IMR-90 (cell line): ENCODE measurements around the gene SLC22A6. TPM values are rescaled to one million over a fixed set of nuclear protein-coding genes. Genes with fewer than 3 reads are reported as not detected.

Source experiments
- ATAC-seq: fragments of 200-7000 bp; cut with Tn5 transposase; 2 replicates; pipeline ENCODE4 v1.9.1; 2020; ENCODE audit warnings: low read depth, mild to moderate bottlenecking, moderate library complexity
- BruUV-seq: library from RNA; stranded (reverse); fragments of 400-500 nt; replicated peaks from 2 replicates; lab custom pipeline; 2021; lab: Mats Ljungman, UMichigan
- CTCF ChIA-PET: fragments of 300-600 bp; formaldehyde crosslinking; extraction: SDS; loops from one replicate; lab custom pipeline; 2021; ENCODE audit warnings: antibody characterized with exemption; lab: Yijun Ruan, JAX
- POLR2A ChIA-PET: fragments of 300-600 bp; sonication (Branson Sonifier 250); formaldehyde crosslinking; loops from one replicate; lab custom pipeline; 2022; ENCODE audit warnings: antibody characterized with exemption; ENCODE audit not compliant: unreplicated experiment; lab: Charles Lee
- DNase-seq: peaks from one replicate; pipeline ENCODE4 v3.0.0; 2013
- H2AFZ ChIP-seq: replicated peaks from 2 replicates; pipeline ENCODE3; 2013; ENCODE audit warnings: low read length, mild to moderate bottlenecking; ENCODE audit not compliant: poor library complexity
- H2AK5ac ChIP-seq: 2 replicates; pipeline ENCODE4 v1.6.1; 2013; ENCODE audit warnings: low read depth, low read length, inconsistent platforms
- H2AK9ac ChIP-seq: replicated peaks from 2 replicates; pipeline ENCODE3; 2013; ENCODE audit warnings: mild to moderate bottlenecking, low read depth, low read length, moderate library complexity; ENCODE audit not compliant: poor library complexity
- H2BK120ac ChIP-seq: 2 replicates; pipeline ENCODE4 v1.6.1; 2013; ENCODE audit warnings: low read depth, low read length, inconsistent platforms
- H2BK15ac ChIP-seq: 3 replicates; pipeline ENCODE4 v1.6.1; 2013; ENCODE audit warnings: low read depth, low read length, inconsistent platforms
- H2BK20ac ChIP-seq: 2 replicates; pipeline ENCODE4 v1.6.1; 2013; ENCODE audit warnings: low read depth, mild to moderate bottlenecking, inconsistent platforms, low read length, moderate library complexity
- H2BK5ac ChIP-seq: 2 replicates; pipeline ENCODE4 v1.6.1; 2013; ENCODE audit warnings: mild to moderate bottlenecking, low read depth, low read length, inconsistent platforms; ENCODE audit not compliant: poor library complexity, severe bottlenecking
- H3K14ac ChIP-seq: replicated peaks from 2 replicates; pipeline ENCODE4 v1.6.1; 2013; ENCODE audit warnings: low read depth, low read length, inconsistent platforms
- H3K18ac ChIP-seq: 2 replicates; pipeline ENCODE4 v1.6.1; 2013; ENCODE audit warnings: low read depth, low read length, control low read depth
- H3K23ac ChIP-seq: 2 replicates; pipeline ENCODE4 v1.6.1; 2013; ENCODE audit warnings: low read depth, low read length, inconsistent platforms
- H3K27ac ChIP-seq: 2 replicates; pipeline ENCODE4 v1.5.1; 2013; ENCODE audit warnings: mild to moderate bottlenecking, control low read depth, low read length; ENCODE audit not compliant: insufficient read depth
- H3K27me3 ChIP-seq: 2 replicates; pipeline ENCODE4 v1.6.1; 2013; ENCODE audit warnings: low read length; ENCODE audit not compliant: control insufficient read depth, insufficient read depth
- H3K36me3 ChIP-seq: 2 replicates; pipeline ENCODE4 v1.6.1; 2013; ENCODE audit warnings: low read length, mixed read lengths; ENCODE audit not compliant: control insufficient read depth, insufficient read depth
- H3K4ac ChIP-seq: 2 replicates; pipeline ENCODE4 v1.6.1; 2013; ENCODE audit warnings: low read depth, low read length, inconsistent platforms
- H3K4me1 ChIP-seq: 2 replicates; pipeline ENCODE4 v1.6.1; 2013; ENCODE audit warnings: low read length, mixed read lengths; ENCODE audit not compliant: control insufficient read depth, insufficient read depth
- H3K4me2 ChIP-seq: 2 replicates; pipeline ENCODE4 v1.6.1; 2013; ENCODE audit warnings: low read depth, mild to moderate bottlenecking, control low read depth, low read length, moderate library complexity
- H3K4me3 ChIP-seq: 2 replicates; pipeline ENCODE4 v1.5.1; 2013; ENCODE audit warnings: low read depth, mild to moderate bottlenecking, control low read depth, low read length, moderate library complexity; ENCODE audit not compliant: insufficient read depth
- H3K56ac ChIP-seq: 2 replicates; pipeline ENCODE4 v1.6.1; 2013; ENCODE audit warnings: low read length, inconsistent platforms; ENCODE audit not compliant: insufficient read depth; ENCODE audit errors: extremely low read depth
- H3K79me1 ChIP-seq, 2 experiments: 2 replicates each; pipeline ENCODE4 v1.6.1; 2013; ENCODE audit warnings: low read length in 2 of 2, inconsistent platforms in 1 of 2, low read depth in 1 of 2
- H3K9ac ChIP-seq: 2 replicates; pipeline ENCODE4 v1.6.1; 2013; ENCODE audit warnings: low read depth, low read length, control low read depth
- H3K9me1 ChIP-seq: 2 replicates; pipeline ENCODE4 v1.6.1; 2013; ENCODE audit warnings: low read length, inconsistent platforms; ENCODE audit not compliant: insufficient read depth
- H3K9me3 ChIP-seq: 2 replicates; pipeline ENCODE4 v1.6.1; 2013; ENCODE audit warnings: low read length; ENCODE audit not compliant: control insufficient read depth, insufficient read depth
- H4K20me1 ChIP-seq: 2 replicates; pipeline ENCODE4 v1.6.1; 2013; ENCODE audit warnings: low read length, inconsistent platforms; ENCODE audit not compliant: insufficient read depth
- H4K5ac ChIP-seq: 2 replicates; pipeline ENCODE4 v1.6.1; 2013; ENCODE audit warnings: mild to moderate bottlenecking, low read depth, low read length, control low read depth
- H4K8ac ChIP-seq, 2 experiments: 2 replicates each; pipeline ENCODE4 v1.6.1; 2013; ENCODE audit warnings: low read depth in 2 of 2, low read length in 2 of 2, control low read depth in 1 of 2, inconsistent platforms in 1 of 2
- H4K91ac ChIP-seq: 2 replicates; pipeline ENCODE4 v1.6.1; 2013; ENCODE audit warnings: low read depth, low read length, inconsistent platforms; ENCODE audit not compliant: insufficient read depth
- BHLHE40 ChIP-seq: fragments of 150-350 bp; IDR thresholded peaks from 2 replicates; pipeline ENCODE4 v1.6.1; 2016; ENCODE audit warnings: mild to moderate bottlenecking, low read depth, low read length
- CEBPB ChIP-seq: IDR thresholded peaks from 2 replicates; pipeline ENCODE4 v1.6.1; 2012; ENCODE audit warnings: low read depth, low read length, improper control_type of control experiment
- CHD1 ChIP-seq: IDR thresholded peaks from 2 replicates; pipeline ENCODE4 v1.6.1; 2012; ENCODE audit warnings: low read depth, low read length, improper control_type of control experiment
- FOS ChIP-seq: fragments of 150-350 bp; IDR thresholded peaks from 2 replicates; pipeline ENCODE4 v1.6.1; 2016; ENCODE audit warnings: low read depth, low read length
- MAZ ChIP-seq: IDR thresholded peaks from 2 replicates; pipeline ENCODE4 v1.6.1; 2012; ENCODE audit warnings: low read depth, mild to moderate bottlenecking, low read length, improper control_type of control experiment, moderate library complexity, borderline replicate concordance
- NFE2L2 ChIP-seq: fragments of 150-350 bp; IDR thresholded peaks from 2 replicates; pipeline ENCODE4 v1.6.1; 2016; ENCODE audit warnings: low read depth, mild to moderate bottlenecking, low read length
- POLR2A ChIP-seq: IDR thresholded peaks from 2 replicates; pipeline ENCODE4 v1.6.1; 2012; ENCODE audit warnings: mild to moderate bottlenecking, low read depth, low read length
- RCOR1 ChIP-seq: IDR thresholded peaks from 2 replicates; pipeline ENCODE4 v1.6.1; 2012; ENCODE audit warnings: mild to moderate bottlenecking, low read length, improper control_type of control experiment; ENCODE audit not compliant: insufficient replicate concordance
- RFX5 ChIP-seq: IDR thresholded peaks from 2 replicates; pipeline ENCODE4 v1.8.0; 2012; ENCODE audit warnings: low read depth, mild to moderate bottlenecking, low read length, moderate library complexity
- SMC3 ChIP-seq: fragments of 150-350 bp; IDR thresholded peaks from 2 replicates; pipeline ENCODE4 v1.6.1; 2016; ENCODE audit warnings: low read depth, mild to moderate bottlenecking, antibody characterized with exemption, low read length, moderate library complexity
- WGBS, 2 experiments: methylation state at CpG; one replicate each; pipeline versions ENCODE4 v1.1.5 to v1.1.7; 2013; ENCODE audit warnings: missing lambda C conversion rate in 2 of 2; ENCODE audit not compliant: insufficient read length in 1 of 2; ENCODE audit errors: extremely low coverage in 2 of 2; 5-methylcytosine and 5-hydroxymethylcytosine counted together
- dilution Hi-C: fragments of 300-500 bp; cut with HindIII; formaldehyde crosslinking; loops from one replicate; pipeline ENCODE4 v1.14.3; 2018; ENCODE audit warnings: low sequenced_read_pairs; ENCODE audit not compliant: unreplicated experiment
- in situ Hi-C: fragments of 300-500 bp; cut with MboI; formaldehyde crosslinking; loops from 3 replicates; pipeline ENCODE4 v1.14.3; 2019; ENCODE audit warnings: low sequenced_read_pairs, inconsistent platforms, mixed read lengths
- intact Hi-C: fragments of 100-400 bp; cut with micrococcal nuclease; formaldehyde crosslinking; loops from 2 replicates; pipeline ENCODE4 v1.10.0; 2022
- polyA plus RNA-seq, 3 experiments: library from polyadenylated mRNA; depleted of rRNA; stranded (reverse); fragments of >200 nt; gene quantifications; 2 replicates each; pipeline ENCODE4 v1.2.3, GENCODE V29; 2012; ENCODE audit warnings: low replicate concordance in 1 of 3
- total RNA-seq: library from RNA; depleted of rRNA; stranded (reverse); fragments of >200 nt; gene quantifications from 2 replicates; pipeline ENCODE4 v1.2.3, GENCODE V29; 2012
- TF ChIP-seq, protein P1 (sequence below): fragments of 150-350 bp; IDR thresholded peaks from 2 replicates; pipeline ENCODE4 v1.6.1; 2016; ENCODE audit warnings: low read depth, mild to moderate bottlenecking, low read length, moderate library complexity, borderline replicate concordance
- TF ChIP-seq, protein P2 (sequence below): conservative IDR thresholded peaks from 2 replicates; pipeline ENCODE4 v1.5.1; 2012; ENCODE audit warnings: mild to moderate bottlenecking, low read depth, low read length, improper control_type of control experiment

The SLC22A6 gene
- total and polyA plus RNA-seq, 2 of the 4 experiments (the other 2 are of a cell fraction) = not detected

DNA sequence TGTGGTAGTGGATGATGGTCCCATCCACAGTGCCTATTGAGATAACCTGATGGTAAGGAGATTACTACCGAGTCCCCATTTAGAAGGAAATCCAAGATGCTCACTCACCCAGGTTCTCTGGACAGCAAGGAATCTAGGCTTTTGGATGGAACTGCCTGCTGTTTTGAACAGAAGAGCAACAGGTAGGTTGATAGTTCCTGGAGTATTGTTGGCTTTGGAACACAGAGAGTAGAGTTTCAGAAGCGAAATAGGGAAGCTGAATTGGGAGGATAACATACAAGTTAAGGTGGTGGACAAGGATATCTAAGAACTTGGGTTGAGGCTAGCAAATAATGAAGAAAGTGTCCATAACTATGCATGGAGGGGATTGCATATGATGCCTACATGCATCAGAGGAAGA lies 27.6 kb downstream of the SLC22A6 start:
- no TSS peak for BruUV-seq
- POLR2A ChIA-PET = no interaction called here

More for the DNA sequence above, 27.6 kb downstream of the SLC22A6 start:
- CTCF ChIA-PET = no interaction called here
- Histone ChIP-seq H3K36me3 (no peaks in the 10 kb centered on the region), H3K14ac (no peak overlapping the region), H3K4me3 (no peak overlapping the region), H2BK15ac (no peak overlapping the region), H3K9ac (no peak overlapping the region), H2AK9ac (no peak overlapping the region), H3K79me1 (no peaks in the 10 kb centered on the region), H3K9me3 (no peaks in the 10 kb centered on the region), H3K23ac (no peak overlapping the region), H3K27me3 (peaks cover 2% of the 10 kb centered on the region; the same call in 1 of the 2 replicates), H2BK120ac (no peak overlapping the region), H2BK5ac (no peak overlapping the region), H3K4me2 (no peak overlapping the region), H3K18ac (no peak overlapping the region), H3K4ac (no peak overlapping the region), H4K20me1 (no peaks in the 10 kb centered on the region), H3K4me1 (peaks cover 2% of the 10 kb centered on the region; the same call in 1 of the 2 replicates), H3K9me1 (no peaks in the 10 kb centered on the region), H4K91ac (no peak overlapping the region), H3K56ac (no peak overlapping the region), H4K8ac (no peak overlapping the region), H2AK5ac (no peak overlapping the region), H4K5ac (no peak overlapping the region), H3K27ac (no peak overlapping the region), H2BK20ac (no peak overlapping the region), H2AFZ (no peak overlapping the region)
- WGBS, 2 experiments = 45% methylated on average over 1 of the region's 2 CpGs; no CpG with 5 or more reads in 1 of the 2 experiments
- DNase-seq (no peak), ATAC-seq (no peak)
- dilution Hi-C loops = no loop called here
- intact Hi-C loops = no loop called here
- in situ Hi-C loops = no loop called here
- TF ChIP-seq SMC3 (no peak), NFE2L2 (no peak), RFX5 (no peak), POLR2A (no peak), BHLHE40 (no peak), RCOR1 (no peak), MAZ (no peak), CEBPB (no peak), CHD1 (no peak), FOS (no peak)
- TF ChIP-seq, protein P1, sequence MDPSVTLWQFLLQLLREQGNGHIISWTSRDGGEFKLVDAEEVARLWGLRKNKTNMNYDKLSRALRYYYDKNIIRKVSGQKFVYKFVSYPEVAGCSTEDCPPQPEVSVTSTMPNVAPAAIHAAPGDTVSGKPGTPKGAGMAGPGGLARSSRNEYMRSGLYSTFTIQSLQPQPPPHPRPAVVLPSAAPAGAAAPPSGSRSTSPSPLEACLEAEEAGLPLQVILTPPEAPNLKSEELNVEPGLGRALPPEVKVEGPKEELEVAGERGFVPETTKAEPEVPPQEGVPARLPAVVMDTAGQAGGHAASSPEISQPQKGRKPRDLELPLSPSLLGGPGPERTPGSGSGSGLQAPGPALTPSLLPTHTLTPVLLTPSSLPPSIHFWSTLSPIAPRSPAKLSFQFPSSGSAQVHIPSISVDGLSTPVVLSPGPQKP = no peak
- TF ChIP-seq, protein P2, sequence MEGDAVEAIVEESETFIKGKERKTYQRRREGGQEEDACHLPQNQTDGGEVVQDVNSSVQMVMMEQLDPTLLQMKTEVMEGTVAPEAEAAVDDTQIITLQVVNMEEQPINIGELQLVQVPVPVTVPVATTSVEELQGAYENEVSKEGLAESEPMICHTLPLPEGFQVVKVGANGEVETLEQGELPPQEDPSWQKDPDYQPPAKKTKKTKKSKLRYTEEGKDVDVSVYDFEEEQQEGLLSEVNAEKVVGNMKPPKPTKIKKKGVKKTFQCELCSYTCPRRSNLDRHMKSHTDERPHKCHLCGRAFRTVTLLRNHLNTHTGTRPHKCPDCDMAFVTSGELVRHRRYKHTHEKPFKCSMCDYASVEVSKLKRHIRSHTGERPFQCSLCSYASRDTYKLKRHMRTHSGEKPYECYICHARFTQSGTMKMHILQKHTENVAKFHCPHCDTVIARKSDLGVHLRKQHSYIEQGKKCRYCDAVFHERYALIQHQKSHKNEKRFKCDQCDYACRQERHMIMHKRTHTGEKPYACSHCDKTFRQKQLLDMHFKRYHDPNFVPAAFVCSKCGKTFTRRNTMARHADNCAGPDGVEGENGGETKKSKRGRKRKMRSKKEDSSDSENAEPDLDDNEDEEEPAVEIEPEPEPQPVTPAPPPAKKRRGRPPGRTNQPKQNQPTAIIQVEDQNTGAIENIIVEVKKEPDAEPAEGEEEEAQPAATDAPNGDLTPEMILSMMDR = no peak
